GM21381 (cell line): ENCODE data around the gene ZNF277.
"Not testable (repeated sequence)": the region's sequence is repeated elsewhere in the genome, so short reads cannot be mapped to it uniquely, and the experiment has no call there.

Source experiments
- ATAC-seq: cut with Tn5 transposase; IDR thresholded peaks from one replicate; pipeline ENCODE4 v1.9.1; 2021; ENCODE audit warnings: mild to moderate bottlenecking, moderate library complexity; ENCODE audit not compliant: unreplicated experiment

Gene ZNF277

GRCh38 chr7:112207765-112208164 lies 1.3 kb downstream of the ZNF277 start:
- no peak for ATAC-seq

- no peak for ATAC-seq
Observed at GRCh38 chr7:112211348-112211907, 4.9 kb downstream of the ZNF277 start.

GRCh38 chr7:112212571-112212970 lies 6.1 kb downstream of the ZNF277 start:
- no peak for ATAC-seq

- ATAC-seq: no peak
Observed at GRCh38 chr7:112213735-112214134, 7.2 kb downstream of the ZNF277 start.

- ATAC-seq: no peak
Observed at GRCh38 chr7:112214268-112214667, 7.8 kb downstream of the ZNF277 start.

GRCh38 chr7:112214883-112215282 lies 8.4 kb downstream of the ZNF277 start:
- no peak for ATAC-seq

- no peak for ATAC-seq
Observed at GRCh38 chr7:112215787-112216186, 9.3 kb downstream of the ZNF277 start.

- ATAC-seq: no peak
Observed at GRCh38 chr7:112220877-112221434, 14.5 kb downstream of the ZNF277 start.

GRCh38 chr7:112223310-112223709 lies 16.8 kb downstream of the ZNF277 start:
- no peak for ATAC-seq

GRCh38 chr7:112224186-112224585 lies 17.7 kb downstream of the ZNF277 start:
- ATAC-seq: no peak

- ATAC-seq: no peak
Observed at GRCh38 chr7:112225006-112225405, 18.5 kb downstream of the ZNF277 start.

GRCh38 chr7:112226701-112227276 lies 20.3 kb downstream of the ZNF277 start:
- no peak for ATAC-seq

GRCh38 chr7:112228632-112229031 lies 22.1 kb downstream of the ZNF277 start:
- no peak for ATAC-seq

GRCh38 chr7:112232212-112232978 lies 25.9 kb downstream of the ZNF277 start:
- no peak for ATAC-seq

- no peak for ATAC-seq
Observed at GRCh38 chr7:112233048-112233697, 26.7 kb downstream of the ZNF277 start.

GRCh38 chr7:112234147-112234546 lies 27.7 kb downstream of the ZNF277 start:
- no peak for ATAC-seq

GRCh38 chr7:112236597-112236996 lies 30.1 kb downstream of the ZNF277 start:
- ATAC-seq: no peak

- ATAC-seq: no peak
Observed at GRCh38 chr7:112238330-112238729, 31.8 kb downstream of the ZNF277 start.

- ATAC-seq: no peak
Observed at GRCh38 chr7:112238852-112239610, 32.5 kb downstream of the ZNF277 start.

GRCh38 chr7:112248598-112248997 lies 42.1 kb downstream of the ZNF277 start:
- ATAC-seq: no peak

- ATAC-seq: not testable (repeated sequence)
Observed at GRCh38 chr7:112249967-112250366, 43.5 kb downstream of the ZNF277 start.
